GM12878 (cell line): ENCODE results near the gene ARHGDIA. TPM values are rescaled to one million over a fixed set of nuclear protein-coding genes. Genes with fewer than 3 reads are reported as not detected.

ENCODE experiments used
- ATAC-seq: fragments of 200-7000 bp; cut with Tn5 transposase; 3 replicates; pipeline ENCODE4 v1.9.1; 2020; ENCODE audit warnings: mild to moderate bottlenecking, moderate library complexity
- BruUV-seq: library from RNA; stranded (reverse); fragments of 400-500 nt; replicated peaks from 2 replicates; lab custom pipeline; 2021; lab: Mats Ljungman, UMichigan
- CTCF ChIA-PET: fragments of 300-600 bp; sonication (Branson Sonifier 250); formaldehyde crosslinking; extraction: SDS; loops from one replicate; lab custom pipeline; 2021; ENCODE audit warnings: inconsistent platforms; lab: Yijun Ruan, JAX
- POLR2A ChIA-PET: fragments of 350-600 bp; formaldehyde crosslinking; extraction: SDS; loops from one replicate; lab custom pipeline; 2021; ENCODE audit warnings: inconsistent platforms; lab: Charles Lee
- RAD21 ChIA-PET: fragments of 300-600 bp; sonication (Branson Sonifier 250); formaldehyde crosslinking; loops from one replicate; lab custom pipeline; 2023; ENCODE audit warnings: antibody characterized with exemption; ENCODE audit not compliant: unreplicated experiment; lab: Charles Lee
- SMC1A ChIA-PET: fragments of 300-600 bp; sonication (Branson Sonifier 250); formaldehyde crosslinking; loops from one replicate; lab custom pipeline; 2023; ENCODE audit not compliant: unreplicated experiment, uncharacterized antibody; lab: Charles Lee
- DNase-seq: peaks from one replicate; pipeline ENCODE4 v3.0.0-alpha.2; 2011; ENCODE audit warnings: low read depth, low spot score
- FAIRE-seq: peaks from 3 replicates; lab custom pipeline; 2011; peaks lifted over from hg19 to GRCh38; lab: Jason Lieb, UNC
- H2AFZ ChIP-seq: 2 replicates; pipeline ENCODE4 v1.6.0; 2011; ENCODE audit warnings: low read depth, low read length, control low read depth; ENCODE audit not compliant: control insufficient read depth
- H3K27ac ChIP-seq: 2 replicates; pipeline ENCODE4 v1.5.1; 2011; ENCODE audit warnings: control low read depth; ENCODE audit not compliant: control insufficient read depth, insufficient read depth
- H3K27me3 ChIP-seq, 2 experiments: replicated peaks in 1 of 2; 2 replicates each; pipeline versions ENCODE4 v1.6.0 to v1.6.1; 2011; ENCODE audit warnings: low read length in 1 of 2; ENCODE audit not compliant: control insufficient read depth in 2 of 2, insufficient read depth in 2 of 2
- H3K36me3 ChIP-seq, 2 experiments: 2 replicates each; pipeline ENCODE4 v1.5.1; 2011; ENCODE audit warnings: low read length in 1 of 2; ENCODE audit not compliant: control insufficient read depth in 2 of 2, insufficient read depth in 2 of 2
- H3K4me1 ChIP-seq: 2 replicates; pipeline ENCODE4 v1.6.1; 2011; ENCODE audit warnings: mild to moderate bottlenecking, low read length, moderate library complexity, mixed read lengths; ENCODE audit not compliant: control insufficient read depth, insufficient read depth
- H3K4me2 ChIP-seq: 2 replicates; pipeline ENCODE4 v1.6.0; 2011; ENCODE audit warnings: control low read depth; ENCODE audit not compliant: control insufficient read depth, insufficient read depth
- H3K4me3 ChIP-seq: fragments of 200-600 bp; sonication (generic); 2 replicates; pipeline ENCODE4 v1.5.1; 2016
- H3K79me2 ChIP-seq: 2 replicates; pipeline ENCODE4 v1.6.0; 2011; ENCODE audit warnings: low read length; ENCODE audit not compliant: control insufficient read depth, insufficient read depth
- H3K9ac ChIP-seq: 2 replicates; pipeline ENCODE4 v1.8.0; 2011; ENCODE audit warnings: low read length, control low read depth, mixed read lengths; ENCODE audit not compliant: control insufficient read depth, insufficient read depth
- H3K9me3 ChIP-seq: replicated peaks from 3 replicates; pipeline ENCODE4 v1.5.1; 2011; ENCODE audit warnings: mild to moderate bottlenecking, low read length; ENCODE audit not compliant: control insufficient read depth, insufficient read depth
- H4K20me1 ChIP-seq: 2 replicates; pipeline ENCODE4 v1.6.0; 2011; ENCODE audit not compliant: control insufficient read depth, insufficient read depth
- EGR1 ChIP-seq, 2 experiments: IDR thresholded peaks; 1 replicate in 1 of 2; 2 replicates in 1 of 2; pipeline ENCODE4 v1.6.1; 2011 to 2012; ENCODE audit warnings: low read depth in 2 of 2, low read length in 2 of 2, borderline replicate concordance in 1 of 2, mild to moderate bottlenecking in 1 of 2, moderate library complexity in 1 of 2
- EP300 ChIP-seq, 2 experiments: fragments of 150-350 bp in 1 of 2; IDR thresholded peaks; 2 replicates each; pipeline ENCODE4 v1.6.1; 2011 to 2012; ENCODE audit warnings: low read depth in 2 of 2, low read length in 2 of 2, borderline replicate concordance in 1 of 2, improper control_type of control experiment in 1 of 2, inconsistent platforms in 1 of 2; ENCODE audit not compliant: control insufficient read depth in 1 of 2
- GATAD2B ChIP-seq: fragments of 450-650 bp; conservative IDR thresholded peaks from 2 replicates; pipeline ENCODE4 v1.6.1; 2017; ENCODE audit warnings: low read depth, mild to moderate bottlenecking, moderate library complexity
- HDAC2 ChIP-seq: fragments of 200-600 bp; sonication (generic); IDR thresholded peaks from 2 replicates; pipeline ENCODE4 v1.6.1; 2017
- IKZF2 ChIP-seq, 2 experiments: fragments of 450-650 bp; IDR thresholded peaks; 2 replicates each; pipeline ENCODE4 v1.6.1; 2017; ENCODE audit warnings: mild to moderate bottlenecking in 2 of 2, moderate library complexity in 2 of 2
- KLF5 ChIP-seq: fragments of 450-650 bp; IDR thresholded peaks from 2 replicates; pipeline ENCODE4 v1.6.1; 2014; ENCODE audit warnings: mild to moderate bottlenecking; ENCODE audit not compliant: partially characterized antibody
- MTA2 ChIP-seq: fragments of 450-650 bp; IDR thresholded peaks from 2 replicates; pipeline ENCODE4 v1.6.1; 2016; ENCODE audit warnings: low read depth, mild to moderate bottlenecking, moderate library complexity
- NR2C1 ChIP-seq: fragments of 450-650 bp; IDR thresholded peaks from 2 replicates; pipeline ENCODE4 v1.6.1; 2017; ENCODE audit warnings: antibody characterized with exemption, mild to moderate bottlenecking, moderate library complexity
- SREBF1 ChIP-seq: IDR thresholded peaks from 2 replicates; pipeline ENCODE4 v1.6.1; 2012; ENCODE audit warnings: mild to moderate bottlenecking, low read length
- STAT1 ChIP-seq: fragments of 450-650 bp; conservative IDR thresholded peaks from 2 replicates; pipeline ENCODE4 v1.6.1; 2014; ENCODE audit warnings: antibody characterized with exemption, mild to moderate bottlenecking
- WRNIP1 ChIP-seq: IDR thresholded peaks from 2 replicates; pipeline ENCODE4 v1.6.1; 2011; ENCODE audit warnings: low read depth, low read length, improper control_type of control experiment, borderline replicate concordance
- ZNF622 ChIP-seq: fragments of 450-650 bp; IDR thresholded peaks from 2 replicates; pipeline ENCODE4 v1.6.1; 2017; ENCODE audit warnings: mild to moderate bottlenecking, inconsistent platforms
- WGBS: methylation state at CpG from one replicate; pipeline ENCODE4 v1.1.6; 2016; ENCODE audit warnings: low lambda C conversion rate; ENCODE audit not compliant: insufficient replicate concordance, insufficient coverage; ENCODE audit errors: missing lambda C conversion rate; 5-methylcytosine and 5-hydroxymethylcytosine counted together
- in situ Hi-C: fragments of 300-500 bp; cut with MboI; formaldehyde crosslinking; loops from 9 replicates; pipeline ENCODE4 v1.14.3; 2018; ENCODE audit warnings: mixed read lengths
- intact Hi-C: fragments of 100-400 bp; cut with micrococcal nuclease; formaldehyde crosslinking; loops from one replicate; pipeline ENCODE4 v1.14.2; 2022; ENCODE audit not compliant: unreplicated experiment
- polyA plus RNA-seq, 11 experiments: library from polyadenylated mRNA; depleted of rRNA in 4 of 11; unstranded in 6 of 11; stranded (reverse) in 5 of 11; fragments of >200 nt; fragmentation: Nextera tagmentation in 4 of 11; fragmentation: Illumina TruSeq in 1 of 11; extraction: Ambion mirVana in 4 of 11; extraction: Trizol in 1 of 11; gene quantifications; 1 replicate in 1 of 11; 2 replicates in 10 of 11; pipeline versions ENCODE4 v1.2.1 to v1.2.3, GENCODE V29; 2011 to 2016; ENCODE audit warnings: inconsistent platforms in 2 of 11, missing spikeins in 2 of 11, low read depth in 1 of 11
- total RNA-seq, 4 experiments: library from RNA; depleted of rRNA in 3 of 4; stranded (reverse); fragments of >200 nt in 3 of 4; fragmentation: Illumina TruSeq in 1 of 4; extraction: Trizol in 1 of 4; gene quantifications; 2 replicates each; pipeline versions ENCODE4 v1.2.1 to v1.2.3, GENCODE V29; 2013 to 2021
- TF ChIP-seq, protein P1 (sequence below): fragments of 450-650 bp; IDR thresholded peaks from 2 replicates; pipeline ENCODE4 v1.6.1; 2017; ENCODE audit warnings: mild to moderate bottlenecking, moderate library complexity
- TF ChIP-seq, protein P2 (sequence below): fragments of 450-650 bp; IDR thresholded peaks from 2 replicates; pipeline ENCODE4 v1.6.1; 2016; ENCODE audit warnings: mild to moderate bottlenecking
- TF ChIP-seq, protein P3 (sequence below): fragments of 450-650 bp; IDR thresholded peaks from 2 replicates; pipeline ENCODE4 v1.6.1; 2016; ENCODE audit warnings: mild to moderate bottlenecking

The ARHGDIA gene
- total and polyA plus RNA-seq, 10 of the 15 experiments (the other 5 are each of a cell fraction or from before 2014, with no cell fraction given), result 17.9 to 552 (median 169) TPM

DNA sequence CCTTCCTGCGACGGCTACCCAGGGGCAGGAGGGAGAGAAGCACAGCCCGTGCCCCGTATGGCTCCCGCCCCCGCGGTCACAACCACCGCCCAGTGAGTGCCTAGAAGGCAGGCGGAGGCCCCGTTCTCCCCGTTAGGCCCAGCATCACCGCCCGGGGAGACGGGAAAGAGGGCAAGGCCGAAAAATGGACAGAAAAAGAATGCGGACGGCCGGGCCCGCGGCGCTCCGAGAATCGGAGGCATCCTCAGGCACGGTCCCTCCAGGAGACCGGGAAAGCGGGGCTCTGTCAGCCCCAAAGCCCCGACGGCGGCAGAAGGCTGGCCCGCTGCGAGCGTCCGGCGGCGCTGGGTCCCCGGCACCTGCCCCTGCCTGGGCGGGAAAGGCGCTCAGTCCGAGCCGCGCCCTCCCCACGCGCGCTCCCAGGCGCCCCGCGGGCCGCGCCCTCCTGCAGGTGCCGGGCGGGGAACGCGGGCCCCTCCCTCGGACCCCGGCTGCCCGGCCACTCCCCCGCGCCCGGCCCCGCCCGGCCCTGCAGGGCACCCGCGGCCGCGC is 38.5 kb downstream of the ARHGDIA start (continued):
- TF ChIP-seq STAT1, result 0 out of 2 replicates have a peak, but pooled peaks have one; percentile 42
- peak in 1 of 2 experiments; percentile 87; a peak in 2 of 3 replicates for TF ChIP-seq EGR1 (IDR thresholded peaks at IDR 0.05; ENCODE audit: borderline replicate concordance in 1 of 2, low read depth in 2 of 2, low read length in 2 of 2)
- peak; percentile 69 for TF ChIP-seq GATAD2B
- TF ChIP-seq, all 136 proteins: peak for 10

DNA sequence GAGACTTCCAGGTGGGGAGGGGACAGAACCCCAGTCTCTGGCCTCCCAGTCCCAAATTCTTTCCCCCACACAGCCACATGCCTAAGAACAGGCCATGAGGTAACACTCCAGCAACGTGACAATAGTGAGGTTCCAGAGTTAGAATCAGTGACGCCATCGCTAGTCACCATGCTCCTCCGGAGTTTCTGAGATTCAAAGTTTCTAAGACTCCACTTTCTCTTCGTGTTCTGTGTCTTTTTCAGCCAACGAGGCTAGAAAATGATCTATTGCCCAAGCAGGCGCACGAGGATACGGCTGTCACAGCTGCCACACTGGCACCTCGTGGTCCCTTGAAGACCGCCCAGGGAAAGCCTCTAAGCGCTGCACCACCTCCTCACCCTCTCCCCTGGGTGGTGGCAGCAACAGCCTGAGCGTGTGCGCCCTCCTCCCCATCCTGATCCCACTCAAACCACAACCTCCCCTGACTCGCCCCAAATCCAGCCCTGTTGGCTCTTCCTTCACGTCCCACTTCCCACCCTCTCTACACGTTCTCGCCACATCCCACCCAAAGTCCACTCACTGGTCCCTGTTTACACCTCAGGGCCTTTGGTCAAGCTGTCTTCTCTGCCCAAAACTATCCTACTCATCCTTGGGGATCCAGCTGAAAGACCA is 39.1 kb downstream of the ARHGDIA start:
- H3K79me2 ChIP-seq, result peaks cover 13% of the 10 kb centered on the region
- CTCF ChIA-PET, result interaction anchor here (1.7 kb wide), 1 partner anchor 120 kb away, joined by 3 read pairs; the partner anchor contains the start of gene SLC25A10
- TF ChIP-seq, protein P1, sequence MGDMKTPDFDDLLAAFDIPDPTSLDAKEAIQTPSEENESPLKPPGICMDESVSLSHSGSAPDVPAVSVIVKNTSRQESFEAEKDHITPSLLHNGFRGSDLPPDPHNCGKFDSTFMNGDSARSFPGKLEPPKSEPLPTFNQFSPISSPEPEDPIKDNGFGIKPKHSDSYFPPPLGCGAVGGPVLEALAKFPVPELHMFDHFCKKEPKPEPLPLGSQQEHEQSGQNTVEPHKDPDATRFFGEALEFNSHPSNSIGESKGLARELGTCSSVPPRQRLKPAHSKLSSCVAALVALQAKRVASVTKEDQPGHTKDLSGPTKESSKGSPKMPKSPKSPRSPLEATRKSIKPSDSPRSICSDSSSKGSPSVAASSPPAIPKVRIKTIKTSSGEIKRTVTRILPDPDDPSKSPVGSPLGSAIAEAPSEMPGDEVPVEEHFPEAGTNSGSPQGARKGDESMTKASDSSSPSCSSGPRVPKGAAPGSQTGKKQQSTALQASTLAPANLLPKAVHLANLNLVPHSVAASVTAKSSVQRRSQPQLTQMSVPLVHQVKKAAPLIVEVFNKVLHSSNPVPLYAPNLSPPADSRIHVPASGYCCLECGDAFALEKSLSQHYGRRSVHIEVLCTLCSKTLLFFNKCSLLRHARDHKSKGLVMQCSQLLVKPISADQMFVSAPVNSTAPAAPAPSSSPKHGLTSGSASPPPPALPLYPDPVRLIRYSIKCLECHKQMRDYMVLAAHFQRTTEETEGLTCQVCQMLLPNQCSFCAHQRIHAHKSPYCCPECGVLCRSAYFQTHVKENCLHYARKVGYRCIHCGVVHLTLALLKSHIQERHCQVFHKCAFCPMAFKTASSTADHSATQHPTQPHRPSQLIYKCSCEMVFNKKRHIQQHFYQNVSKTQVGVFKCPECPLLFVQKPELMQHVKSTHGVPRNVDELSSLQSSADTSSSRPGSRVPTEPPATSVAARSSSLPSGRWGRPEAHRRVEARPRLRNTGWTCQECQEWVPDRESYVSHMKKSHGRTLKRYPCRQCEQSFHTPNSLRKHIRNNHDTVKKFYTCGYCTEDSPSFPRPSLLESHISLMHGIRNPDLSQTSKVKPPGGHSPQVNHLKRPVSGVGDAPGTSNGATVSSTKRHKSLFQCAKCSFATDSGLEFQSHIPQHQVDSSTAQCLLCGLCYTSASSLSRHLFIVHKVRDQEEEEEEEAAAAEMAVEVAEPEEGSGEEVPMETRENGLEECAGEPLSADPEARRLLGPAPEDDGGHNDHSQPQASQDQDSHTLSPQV, result no peak
- no peak for TF ChIP-seq MTA2
- TF ChIP-seq EP300 (IDR thresholded peaks at IDR 0.05; ENCODE audit: borderline replicate concordance in 1 of 2, control insufficient read depth in 1 of 2, low read depth in 2 of 2, low read length in 2 of 2), result no peak
- TF ChIP-seq HDAC2, result no peak
- TF ChIP-seq, protein P2, sequence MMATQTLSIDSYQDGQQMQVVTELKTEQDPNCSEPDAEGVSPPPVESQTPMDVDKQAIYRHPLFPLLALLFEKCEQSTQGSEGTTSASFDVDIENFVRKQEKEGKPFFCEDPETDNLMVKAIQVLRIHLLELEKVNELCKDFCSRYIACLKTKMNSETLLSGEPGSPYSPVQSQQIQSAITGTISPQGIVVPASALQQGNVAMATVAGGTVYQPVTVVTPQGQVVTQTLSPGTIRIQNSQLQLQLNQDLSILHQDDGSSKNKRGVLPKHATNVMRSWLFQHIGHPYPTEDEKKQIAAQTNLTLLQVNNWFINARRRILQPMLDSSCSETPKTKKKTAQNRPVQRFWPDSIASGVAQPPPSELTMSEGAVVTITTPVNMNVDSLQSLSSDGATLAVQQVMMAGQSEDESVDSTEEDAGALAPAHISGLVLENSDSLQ, result 0 out of 2 replicates have a peak, but pooled peaks have one; percentile 20
- TF ChIP-seq, protein P3, sequence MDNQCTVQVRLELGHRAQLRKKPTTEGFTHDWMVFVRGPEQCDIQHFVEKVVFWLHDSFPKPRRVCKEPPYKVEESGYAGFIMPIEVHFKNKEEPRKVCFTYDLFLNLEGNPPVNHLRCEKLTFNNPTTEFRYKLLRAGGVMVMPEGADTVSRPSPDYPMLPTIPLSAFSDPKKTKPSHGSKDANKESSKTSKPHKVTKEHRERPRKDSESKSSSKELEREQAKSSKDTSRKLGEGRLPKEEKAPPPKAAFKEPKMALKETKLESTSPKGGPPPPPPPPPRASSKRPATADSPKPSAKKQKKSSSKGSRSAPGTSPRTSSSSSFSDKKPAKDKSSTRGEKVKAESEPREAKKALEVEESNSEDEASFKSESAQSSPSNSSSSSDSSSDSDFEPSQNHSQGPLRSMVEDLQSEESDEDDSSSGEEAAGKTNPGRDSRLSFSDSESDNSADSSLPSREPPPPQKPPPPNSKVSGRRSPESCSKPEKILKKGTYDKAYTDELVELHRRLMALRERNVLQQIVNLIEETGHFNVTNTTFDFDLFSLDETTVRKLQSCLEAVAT, result 0 out of 2 replicates have a peak, but pooled peaks have one; percentile 30
- no peak for TF ChIP-seq IKZF2 (IDR thresholded peaks at IDR 0.05)
- no peak for TF ChIP-seq ZNF622
- TF ChIP-seq SREBF1, result no peak
- no peak for TF ChIP-seq NR2C1
- no peak for TF ChIP-seq KLF5
- no peak for TF ChIP-seq WRNIP1

More for the DNA sequence above, 39.1 kb downstream of the ARHGDIA start:
- intact Hi-C loops, result no loop called here
- 9% methylated on average over 18 of the region's 18 CpGs for whole genome bisulfite sequencing
- SMC1A ChIA-PET, result interaction anchor here (0.5 kb wide), 1 partner anchor 152 kb away, joined by 3 read pairs; no protein-coding TSS in a partner anchor
- peak overlapping the region; percentile 96 for H3K4me3 ChIP-seq
- DNase-seq (no peak), ATAC-seq (peak; percentile 70), FAIRE-seq (no peak)
- no peaks in the 10 kb centered on the region for H3K9me3 ChIP-seq
- H3K36me3 ChIP-seq, result no peaks in the 10 kb centered on the region
- peak overlapping the region; percentile 86 for H3K9ac ChIP-seq
- peak overlapping the region; percentile 99 for H3K4me2 ChIP-seq
- POLR2A ChIA-PET, result interaction anchor here (1.3 to 3.0 kb wide), 3 partner anchors 27 to 35 kb away, joined by 3 to 15 read pairs (median 10); partner anchors contain the start of gene P4HB
- H3K27ac ChIP-seq, result peak overlapping the region; percentile 58
- H4K20me1 ChIP-seq, result no peaks in the 10 kb centered on the region
- H3K4me1 ChIP-seq, result peaks cover 16% of the 10 kb centered on the region
- peak overlapping the region; percentile 64 for H2AFZ ChIP-seq
- RAD21 ChIA-PET, result no interaction called here
- in situ Hi-C loops, result no loop called here
- BruUV-seq, result TSS peak; percentile 77
- H3K27me3 ChIP-seq, result no peaks in the 10 kb centered on the region
